ENCODE measurements around the gene LARP1B. TPM values are rescaled to one million over a fixed set of nuclear protein-coding genes. Genes with fewer than 3 reads are reported as not detected.

LARP1B gene
- total RNA-seq, 1 donor = 27.9 TPM

GRCh38 chr4:128168701-128169100, 107.6 kb downstream of the LARP1B start:
- no peak overlapping the region for H3K4me2 ChIP-seq (ENCODE audit: insufficient read depth, low read length)
- no peaks in the 10 kb centered on the region for H3K4me1 ChIP-seq (ENCODE audit: insufficient read depth, low read length)
- H3K27ac ChIP-seq (ENCODE audit: low read depth, low read length) = no peak overlapping the region
- H2AFZ ChIP-seq (ENCODE audit: low read length) = no peak overlapping the region
- no peaks in the 10 kb centered on the region for H3K9me3 ChIP-seq (ENCODE audit: low read depth, low read length)
- no peak for DNase-seq (ENCODE audit: insufficient read length, low spot score, missing footprints)
- H3K4me3 ChIP-seq (ENCODE audit: insufficient read depth, low read length) = no peak overlapping the region
- no peaks in the 10 kb centered on the region for H3K36me3 ChIP-seq (ENCODE audit: insufficient read depth, low read length)
- no peaks in the 10 kb centered on the region for H3K27me3 ChIP-seq (ENCODE audit: insufficient read depth, low read length)
- no peaks in the 10 kb centered on the region for H3K79me2 ChIP-seq (ENCODE audit: insufficient read depth, low read length)
- no peak for TF ChIP-seq CTCF (IDR thresholded peaks at IDR 0.05; ENCODE audit: extremely low read depth, low read depth, low read length)
- H4K20me1 ChIP-seq (ENCODE audit: insufficient read depth, low read length) = no peaks in the 10 kb centered on the region

GRCh38 chr4:128169245-128169644, 108.1 kb downstream of the LARP1B start:
- no peak overlapping the region for H3K4me2 ChIP-seq (ENCODE audit: insufficient read depth, low read length)
- H4K20me1 ChIP-seq (ENCODE audit: insufficient read depth, low read length) = no peaks in the 10 kb centered on the region
- H3K27ac ChIP-seq (ENCODE audit: low read depth, low read length) = no peak overlapping the region
- no peak for DNase-seq (ENCODE audit: insufficient read length, low spot score, missing footprints)
- no peaks in the 10 kb centered on the region for H3K36me3 ChIP-seq (ENCODE audit: insufficient read depth, low read length)
- no peak for TF ChIP-seq CTCF (IDR thresholded peaks at IDR 0.05; ENCODE audit: extremely low read depth, low read depth, low read length)
- H3K4me3 ChIP-seq (ENCODE audit: insufficient read depth, low read length) = no peak overlapping the region
- H3K9me3 ChIP-seq (ENCODE audit: low read depth, low read length) = no peaks in the 10 kb centered on the region
- H3K27me3 ChIP-seq (ENCODE audit: insufficient read depth, low read length) = no peaks in the 10 kb centered on the region
- H2AFZ ChIP-seq (ENCODE audit: low read length) = no peak overlapping the region
- H3K4me1 ChIP-seq (ENCODE audit: insufficient read depth, low read length) = no peaks in the 10 kb centered on the region
- H3K79me2 ChIP-seq (ENCODE audit: insufficient read depth, low read length) = no peaks in the 10 kb centered on the region

GRCh38 chr4:128176643-128177042, 115.5 kb downstream of the LARP1B start:
- no peak for TF ChIP-seq CTCF (IDR thresholded peaks at IDR 0.05; ENCODE audit: extremely low read depth, low read depth, low read length)
- H3K4me3 ChIP-seq (ENCODE audit: insufficient read depth, low read length) = no peak overlapping the region
- DNase-seq (ENCODE audit: insufficient read length, low spot score, missing footprints) = no peak

GRCh38 chr4:128177498-128177897, 116.4 kb downstream of the LARP1B start:
- H3K4me1 ChIP-seq (ENCODE audit: insufficient read depth, low read length) = no peaks in the 10 kb centered on the region
- H4K20me1 ChIP-seq (ENCODE audit: insufficient read depth, low read length) = no peaks in the 10 kb centered on the region
- no peaks in the 10 kb centered on the region for H3K79me2 ChIP-seq (ENCODE audit: insufficient read depth, low read length)
- H3K4me2 ChIP-seq (ENCODE audit: insufficient read depth, low read length) = no peak overlapping the region
- no peak overlapping the region for H3K4me3 ChIP-seq (ENCODE audit: insufficient read depth, low read length)
- no peak overlapping the region for H3K27ac ChIP-seq (ENCODE audit: low read depth, low read length)
- TF ChIP-seq CTCF (IDR thresholded peaks at IDR 0.05; ENCODE audit: extremely low read depth, low read depth, low read length) = no peak
- H2AFZ ChIP-seq (ENCODE audit: low read length) = no peak overlapping the region
- no peaks in the 10 kb centered on the region for H3K9me3 ChIP-seq (ENCODE audit: low read depth, low read length)
- no peaks in the 10 kb centered on the region for H3K27me3 ChIP-seq (ENCODE audit: insufficient read depth, low read length)
- DNase-seq (ENCODE audit: insufficient read length, low spot score, missing footprints) = no peak
- peaks cover 11% of the 10 kb centered on the region for H3K36me3 ChIP-seq (ENCODE audit: insufficient read depth, low read length)

More at GRCh38 chr4:128176643-128177042, 115.5 kb downstream of the LARP1B start:
- Histone ChIP-seq H3K9me3 (ENCODE audit: low read depth, low read length) (no peaks in the 10 kb centered on the region), H3K79me2 (ENCODE audit: insufficient read depth, low read length) (no peaks in the 10 kb centered on the region), H2AFZ (ENCODE audit: low read length) (no peak overlapping the region), H3K27me3 (ENCODE audit: insufficient read depth, low read length) (no peaks in the 10 kb centered on the region), H3K4me1 (ENCODE audit: insufficient read depth, low read length) (no peaks in the 10 kb centered on the region), H4K20me1 (ENCODE audit: insufficient read depth, low read length) (no peaks in the 10 kb centered on the region), H3K27ac (ENCODE audit: low read depth, low read length) (no peak overlapping the region), H3K4me2 (ENCODE audit: insufficient read depth, low read length) (no peak overlapping the region), H3K36me3 (ENCODE audit: insufficient read depth, low read length) (peaks cover 11% of the 10 kb centered on the region)
